GM18511 (cell line): ENCODE results near the gene LRMDA.

Experiments used
- ATAC-seq: cut with Tn5 transposase; IDR thresholded peaks from one replicate; pipeline ENCODE4 v1.9.1; 2021; ENCODE audit warnings: mild to moderate bottlenecking, moderate library complexity; ENCODE audit not compliant: unreplicated experiment

The LRMDA gene

GRCh38 chr10:76001019-76001418 lies 569.6 kb downstream of the LRMDA start:
- ATAC-seq = no peak

GRCh38 chr10:76001461-76001860 lies 570.0 kb downstream of the LRMDA start:
- ATAC-seq = no peak

GRCh38 chr10:76002262-76002854 lies 570.9 kb downstream of the LRMDA start:
- ATAC-seq = no peak

- ATAC-seq = no peak
These were observed 576.3 kb downstream of the LRMDA start for GRCh38 chr10:76007667-76008181.

- no peak for ATAC-seq
These were observed 578.1 kb downstream of the LRMDA start for GRCh38 chr10:76009531-76009930.

GRCh38 chr10:76010703-76011102 lies 579.3 kb downstream of the LRMDA start:
- ATAC-seq = no peak

- no peak for ATAC-seq
These were observed 581.4 kb downstream of the LRMDA start for GRCh38 chr10:76012716-76013327.

GRCh38 chr10:76015245-76015644 lies 583.8 kb downstream of the LRMDA start:
- ATAC-seq = no peak

- no peak for ATAC-seq
These were observed 585.8 kb downstream of the LRMDA start for GRCh38 chr10:76017026-76017732.

- no peak for ATAC-seq
These were observed 586.5 kb downstream of the LRMDA start for GRCh38 chr10:76017733-76018433.

GRCh38 chr10:76020630-76021029 lies 589.2 kb downstream of the LRMDA start:
- no peak for ATAC-seq

GRCh38 chr10:76021398-76021797 lies 590.0 kb downstream of the LRMDA start:
- ATAC-seq = no peak

GRCh38 chr10:76022366-76022765 lies 590.9 kb downstream of the LRMDA start:
- no peak for ATAC-seq

GRCh38 chr10:76023007-76023406 lies 591.6 kb downstream of the LRMDA start:
- ATAC-seq = no peak

- ATAC-seq = no peak
These were observed 593.2 kb downstream of the LRMDA start for GRCh38 chr10:76024460-76025123.

- no peak for ATAC-seq
These were observed 593.7 kb downstream of the LRMDA start for GRCh38 chr10:76025124-76025477.

- ATAC-seq = no peak
These were observed 594.9 kb downstream of the LRMDA start for GRCh38 chr10:76026176-76026771.

- ATAC-seq = no peak
These were observed 595.5 kb downstream of the LRMDA start for GRCh38 chr10:76026905-76027304.

GRCh38 chr10:76029782-76030181 lies 598.4 kb downstream of the LRMDA start:
- ATAC-seq = no peak

GRCh38 chr10:76031099-76031498 lies 599.7 kb downstream of the LRMDA start:
- no peak for ATAC-seq
